ENCODE data around the gene MYL6.
"Not testable (repeated sequence)": the region's sequence is repeated elsewhere in the genome, so short reads cannot be mapped to it uniquely, and the experiment has no call there.

Gene MYL6

DNA sequence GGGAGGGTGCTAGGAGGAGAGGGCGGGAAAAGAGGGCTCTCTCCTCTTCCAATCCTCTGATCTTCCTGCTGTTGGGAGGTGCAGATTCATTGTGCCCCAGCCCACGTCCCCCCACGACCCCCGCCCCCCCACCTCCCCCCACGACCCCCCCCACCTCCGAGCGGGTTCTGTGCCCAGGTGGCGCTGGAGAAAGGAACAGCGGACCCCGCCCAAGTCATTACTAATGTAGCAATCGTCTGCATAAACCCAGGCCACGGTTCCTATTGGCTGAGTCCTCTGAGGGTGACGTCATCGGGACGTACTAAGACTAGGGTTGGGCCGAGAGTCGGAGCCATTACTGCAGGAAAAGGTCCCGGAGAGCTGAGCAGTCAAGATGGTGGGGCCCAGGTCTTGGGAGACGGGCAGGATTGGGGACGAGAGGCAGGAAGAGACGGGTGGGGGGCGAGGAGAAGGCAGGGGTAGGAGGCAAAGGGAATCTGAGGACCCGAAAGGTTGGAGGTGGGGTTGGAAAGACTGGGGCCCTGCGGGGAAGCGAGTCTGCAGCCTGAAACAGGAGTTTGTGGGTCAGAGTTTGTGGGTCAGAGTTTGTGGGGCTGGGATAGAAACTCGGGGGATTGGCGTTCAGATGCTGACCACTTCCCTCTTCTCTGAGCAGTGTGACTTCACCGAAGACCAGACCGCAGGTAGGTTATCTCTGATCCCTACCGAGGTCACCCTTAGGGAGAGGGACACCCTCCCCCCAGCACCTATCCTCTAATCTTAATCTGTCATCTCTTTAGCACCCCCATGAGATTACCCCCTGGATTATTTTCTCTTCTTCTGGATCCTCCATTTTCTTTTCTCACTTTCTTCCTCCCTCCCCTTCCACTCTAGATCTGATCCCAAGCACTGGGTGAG is at the start of gene MYL6:
MYL6 (plus strand) TSS at position 331 of the 897 bp plus-strand sequence; CDS start at position 374, 43 bp downstream.
- peak; percentile 89 for DNase-seq

DNA sequence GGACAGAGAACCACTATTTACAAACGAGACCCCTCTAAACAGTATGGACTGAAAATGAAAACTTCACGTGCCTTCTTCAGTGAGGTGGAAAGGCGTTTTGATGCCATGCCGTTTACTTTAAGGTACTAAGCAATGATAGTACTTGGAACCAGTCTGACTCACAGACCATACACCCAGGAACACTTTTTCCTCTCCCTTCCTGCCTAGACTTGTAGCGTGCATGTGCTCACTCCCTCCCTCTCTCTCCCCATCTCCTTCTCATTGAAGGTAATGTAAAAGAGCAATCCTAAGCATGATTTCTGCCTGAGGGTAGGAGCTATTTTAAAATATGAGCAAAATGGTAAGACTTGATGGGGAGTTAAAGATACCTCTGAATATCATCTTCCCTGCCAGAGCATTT is 47.6 kb upstream of the MYL6 start:
- no peak for DNase-seq

GRCh38 chr12:56114084-56114483 is 44.1 kb upstream of the MYL6 start:
- DNase-seq = no peak

DNA sequence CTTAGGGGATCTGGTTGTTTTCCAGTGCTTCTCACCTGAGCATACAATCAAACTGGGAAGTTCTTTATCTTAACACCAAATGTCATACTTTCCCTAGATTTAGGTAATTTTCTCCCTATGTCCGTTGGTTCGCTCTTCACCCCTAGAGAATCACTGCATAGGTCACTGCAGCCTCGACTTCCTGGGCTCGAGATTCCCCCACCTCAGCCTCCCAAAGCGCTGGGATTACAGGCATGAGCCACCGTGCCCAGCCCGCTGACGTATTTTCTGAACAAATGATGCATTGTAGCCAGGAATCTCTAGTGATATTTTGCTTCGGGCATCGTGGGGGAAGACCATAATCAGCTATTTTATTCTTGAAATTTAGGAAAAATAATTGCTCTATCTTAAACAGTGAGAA is 42.8 kb upstream of the MYL6 start:
- no peak for DNase-seq

GRCh38 chr12:56116267-56117081 is 41.7 kb upstream of the MYL6 start, which contains the start of gene RPL41:
Gene RPL41 (plus strand): TSS chr12:56116633.
- peak; percentile 85 for DNase-seq

DNA sequence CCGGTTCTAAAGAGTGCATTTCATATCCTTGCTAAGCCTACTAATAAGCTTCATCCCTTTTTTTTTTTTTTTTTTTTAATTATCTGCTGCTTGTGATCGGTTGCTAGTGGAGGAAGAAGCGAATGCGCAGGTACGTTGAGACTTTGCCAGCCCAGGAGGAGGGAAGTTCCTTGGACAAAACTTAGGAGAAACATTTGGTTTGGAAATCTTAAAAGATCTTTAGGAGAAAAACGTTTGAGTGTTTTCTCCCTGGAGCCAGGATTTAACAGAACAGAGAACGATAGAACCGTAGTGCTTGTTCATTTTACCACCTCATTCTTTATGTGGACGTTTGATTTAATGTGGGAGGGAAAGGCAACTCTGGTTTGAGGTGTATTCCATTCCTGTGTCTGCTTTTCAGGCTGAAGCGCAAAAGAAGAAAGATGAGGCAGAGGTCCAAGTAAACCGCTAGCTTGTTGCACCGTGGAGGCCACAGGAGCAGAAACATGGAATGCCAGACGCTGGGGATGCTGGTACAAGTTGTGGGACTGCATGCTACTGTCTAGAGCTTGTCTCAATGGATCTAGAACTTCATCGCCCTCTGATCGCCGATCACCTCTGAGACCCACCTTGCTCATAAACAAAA is 41.0 kb upstream of the MYL6 start:
- DNase-seq = not testable (repeated sequence)

DNA sequence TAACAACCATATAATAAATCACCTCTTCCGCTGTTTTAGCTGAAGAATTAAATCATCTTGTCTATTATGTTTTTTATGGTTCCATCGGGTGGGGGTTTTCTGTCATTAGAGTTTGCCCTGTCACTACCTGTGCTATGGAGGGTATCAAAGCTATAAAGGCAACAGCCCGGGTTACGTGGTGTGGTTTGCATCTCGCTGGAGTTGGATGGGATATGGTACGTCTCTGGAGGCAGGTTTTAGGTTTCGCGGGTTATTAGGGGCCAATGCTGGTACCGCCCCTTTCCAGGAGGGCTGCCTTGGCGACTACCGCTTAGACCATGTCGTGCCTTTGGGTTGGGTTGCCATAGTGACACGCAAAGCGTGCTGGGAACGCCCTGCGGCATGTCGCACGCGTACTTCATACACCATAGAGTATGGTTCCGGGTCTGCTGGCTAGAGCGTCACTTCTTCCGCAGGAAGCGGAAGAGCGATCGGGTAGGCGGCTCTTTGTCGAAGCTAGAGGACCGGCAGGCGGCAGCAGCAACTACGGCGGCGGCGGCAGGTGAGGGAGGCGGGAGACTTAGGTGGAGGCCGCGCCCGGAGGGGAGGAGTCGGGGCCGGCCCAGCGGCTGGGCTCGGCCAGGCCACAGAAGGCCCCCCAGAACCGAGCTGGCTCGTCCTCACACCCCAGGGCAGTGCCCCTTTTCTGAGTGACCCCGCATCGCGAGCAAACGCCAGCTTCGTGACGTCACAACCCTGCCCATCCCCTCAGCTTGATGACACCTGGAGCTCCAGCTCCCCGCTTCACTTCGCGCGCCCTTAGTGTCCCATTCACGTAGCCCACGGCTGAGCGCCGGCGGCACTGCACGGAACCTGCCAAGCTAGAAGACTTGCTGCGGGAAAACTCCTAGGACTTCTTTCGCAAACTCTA is 40.1 kb upstream of the MYL6 start, which contains the start of gene ZC3H10:
ZC3H10 (plus strand) TSS at position 489 of the 910 bp plus-strand sequence. CDS start 2,297 bp downstream, outside the sequence.
- peak; percentile 97 for DNase-seq

DNA sequence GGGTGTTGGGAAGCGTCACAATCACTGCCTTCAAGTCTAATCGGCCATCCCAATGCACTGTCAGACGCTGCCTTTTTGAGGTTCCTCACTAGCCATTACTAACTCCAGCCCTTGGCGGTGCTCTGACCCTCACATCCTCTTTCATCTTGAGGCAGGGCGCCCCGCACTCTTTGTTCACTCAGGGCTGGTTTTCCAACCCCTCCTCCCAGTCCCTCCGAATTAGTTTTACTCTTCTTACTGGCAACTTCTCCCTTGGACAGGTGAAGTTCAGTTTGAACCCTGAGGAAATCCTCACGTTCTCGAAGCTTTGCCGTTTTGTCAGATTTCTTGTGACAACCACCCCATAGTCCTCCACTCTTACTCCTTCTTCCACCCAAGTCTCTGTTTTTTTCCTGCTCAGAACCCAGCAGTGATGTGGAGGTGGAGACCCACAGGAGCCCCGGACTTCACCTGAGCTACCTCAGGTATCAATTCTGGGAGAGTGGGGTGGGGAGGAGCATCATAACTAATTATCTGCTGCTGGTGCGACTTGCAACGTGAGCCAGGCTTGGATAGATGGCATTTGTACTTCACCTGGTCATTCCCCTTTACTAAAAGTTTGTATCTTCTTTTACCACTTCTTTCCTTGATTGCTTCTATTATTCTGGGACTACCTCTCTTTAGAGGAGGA is 39.3 kb upstream of the MYL6 start:
- DNase-seq = no peak

DNA sequence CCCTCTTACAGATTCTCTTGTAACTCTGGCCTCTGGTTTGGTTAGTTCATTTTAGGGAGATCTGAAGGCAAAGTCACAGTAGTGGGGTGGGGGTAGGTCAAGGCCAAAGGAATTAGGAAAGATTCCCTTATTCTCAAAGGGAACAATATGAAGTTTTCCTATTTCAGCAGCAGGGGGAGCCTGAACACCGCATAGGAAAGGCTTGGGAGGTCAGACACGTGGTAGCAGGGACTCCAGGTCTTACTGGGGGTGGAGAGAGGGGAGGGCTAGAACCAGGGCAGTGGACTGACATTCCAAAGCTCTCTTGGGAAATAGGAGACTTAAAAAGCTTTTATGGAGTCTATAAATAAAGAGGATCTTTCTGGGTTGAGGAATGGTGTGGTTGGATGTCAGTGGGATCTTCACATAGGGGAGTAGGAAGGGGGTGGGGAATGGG is 38.8 kb upstream of the MYL6 start:
- peak; percentile 44 for DNase-seq

- DNase-seq = no peak
Observed at GRCh38 chr12:56120158-56120846, 37.9 kb upstream of the MYL6 start.

DNA sequence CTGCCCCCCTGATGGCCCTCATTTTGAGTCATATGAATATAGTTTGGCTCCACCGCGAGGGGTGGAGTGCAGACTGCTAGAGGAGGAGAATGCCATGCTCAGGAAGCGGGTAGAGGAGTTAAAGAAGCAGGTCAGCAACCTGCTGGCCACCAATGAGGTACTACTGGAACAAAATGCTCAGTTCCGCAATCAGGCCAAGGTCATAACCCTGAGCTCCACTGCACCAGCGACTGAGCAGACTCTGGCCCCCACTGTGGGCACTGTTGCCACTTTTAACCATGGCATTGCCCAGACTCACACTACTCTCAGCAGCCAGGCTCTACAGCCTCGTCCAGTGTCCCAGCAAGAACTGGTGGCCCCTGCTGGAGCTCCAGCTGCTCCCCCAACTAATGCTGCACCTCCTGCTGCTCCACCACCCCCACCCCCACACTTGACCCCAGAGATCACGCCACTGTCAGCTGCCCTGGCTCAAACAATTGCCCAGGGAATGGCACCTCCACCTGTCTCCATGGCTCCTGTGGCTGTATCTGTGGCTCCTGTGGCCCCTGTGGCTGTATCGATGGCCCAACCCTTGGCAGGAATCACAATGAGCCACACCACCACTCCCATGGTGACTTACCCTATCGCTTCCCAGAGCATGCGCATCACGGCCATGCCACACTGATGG is 36.8 kb upstream of the MYL6 start:
- DNase-seq = no peak

GRCh38 chr12:56122637-56123036 is 35.5 kb upstream of the MYL6 start:
- DNase-seq = no peak

DNA sequence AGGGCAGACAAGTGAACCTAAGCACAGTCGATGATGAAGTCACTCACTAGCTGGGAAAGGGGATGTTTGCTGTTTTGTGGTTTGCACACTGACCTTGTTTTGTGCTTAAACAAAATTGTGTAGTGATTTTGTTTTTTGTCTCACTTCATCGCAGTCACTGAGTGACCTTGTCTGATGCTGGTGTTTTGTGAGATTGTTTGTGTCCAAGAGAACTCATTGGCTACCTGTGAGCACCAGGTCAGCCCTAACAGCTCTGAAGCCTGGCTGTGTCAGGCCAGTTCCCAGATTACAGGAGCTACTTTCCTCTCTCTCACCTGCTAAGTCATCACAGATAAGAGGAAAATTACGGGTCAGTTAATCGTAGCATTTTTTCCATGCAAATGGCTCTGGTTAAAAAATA is 34.0 kb upstream of the MYL6 start:
- no peak for DNase-seq

DNA sequence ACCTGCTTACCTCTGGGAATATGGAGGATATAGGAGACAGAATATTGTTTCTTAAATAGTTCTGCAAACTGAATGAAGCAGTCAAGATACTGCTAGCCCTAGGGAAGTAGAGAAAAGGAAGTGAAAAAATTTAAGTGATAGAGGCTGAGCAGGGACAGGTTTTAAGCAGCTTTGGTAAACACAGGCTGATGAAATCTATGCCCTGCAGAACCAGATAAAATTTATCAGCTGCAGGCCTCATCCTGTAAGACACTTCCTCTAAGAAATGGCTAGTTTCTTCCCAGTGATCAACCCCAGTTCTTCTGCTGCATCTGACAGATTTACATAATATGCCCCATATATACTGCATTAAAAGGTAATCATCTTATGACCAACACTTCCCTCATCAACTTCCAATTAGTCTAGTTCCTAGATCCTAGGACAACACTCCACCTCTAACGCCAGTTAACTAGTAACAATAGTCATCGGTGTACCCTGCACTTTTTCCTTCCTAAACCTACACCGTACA is 31.4 kb upstream of the MYL6 start:
- no peak for DNase-seq

DNA sequence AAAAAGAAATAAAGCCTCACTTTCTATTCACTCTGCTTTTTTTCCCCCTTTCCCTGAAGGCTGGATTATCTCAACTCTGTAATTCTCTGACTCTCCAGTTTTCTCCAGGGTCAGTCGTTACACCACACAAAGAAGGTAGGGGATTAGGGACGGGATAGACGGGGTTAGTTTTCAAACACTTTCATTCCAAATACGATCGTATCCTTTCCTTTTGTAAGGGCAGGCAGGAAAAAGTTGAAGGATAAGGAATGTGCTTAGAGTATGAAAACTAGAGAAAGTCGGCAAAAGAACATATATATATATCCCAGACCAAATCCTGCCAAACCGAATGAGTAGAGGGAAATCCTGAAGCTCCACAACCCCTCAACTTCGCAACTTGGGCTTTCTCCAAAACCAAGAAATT is 30.7 kb upstream of the MYL6 start:
- DNase-seq = no peak

GRCh38 chr12:56127888-56128669 is 30.1 kb upstream of the MYL6 start, which contains the start of gene ESYT1:
Gene ESYT1 (plus strand): TSS chr12:56128267. CDS start chr12:56128320, 53 bp downstream.
- DNase-seq = peak; percentile 98

DNA sequence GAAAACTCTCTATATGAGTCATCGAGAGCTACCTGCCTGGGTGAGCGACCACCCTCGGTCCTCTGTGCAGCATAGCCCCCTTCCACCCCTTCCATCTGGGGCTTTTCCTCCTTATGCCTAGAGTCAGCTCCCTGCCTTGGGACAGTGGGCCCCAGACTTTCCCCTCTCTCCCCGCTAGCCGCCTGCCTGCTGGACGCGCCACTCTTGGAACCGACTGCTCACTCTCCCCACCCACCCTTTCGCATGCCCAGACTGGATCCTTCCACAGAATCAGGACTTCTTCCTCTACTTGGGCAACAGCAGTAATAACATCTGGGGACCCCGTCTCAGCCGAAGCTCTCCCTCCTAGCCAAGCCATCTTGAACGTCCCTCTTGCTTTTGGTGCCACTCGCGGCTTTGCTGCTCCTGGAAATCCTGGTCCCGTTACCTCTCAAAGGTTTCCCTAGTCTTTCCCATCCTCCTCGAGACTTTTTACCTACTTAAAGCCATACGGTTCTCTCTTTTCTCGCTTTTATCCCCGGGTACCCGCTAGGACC is 29.4 kb upstream of the MYL6 start:
- DNase-seq = peak; percentile 28

- DNase-seq = peak; percentile 65
Observed at GRCh38 chr12:56129206-56129941, 28.8 kb upstream of the MYL6 start.

All from stimulated activated naive CD4-positive, alpha-beta T cell treated with Interleukin-2 at 50 U/mL for 16 hours (primary cell).